Muscle of leg (tissue), 11 donors: ENCODE measurements around the gene ZNF445. TPM values are rescaled to one million over a fixed set of nuclear protein-coding genes. Genes with fewer than 3 reads are reported as not detected.
"Not testable (repeated sequence)": the region's sequence is repeated elsewhere in the genome, so short reads cannot be mapped to it uniquely, and the experiment has no call there.

ENCODE experiments used
- DNase-seq: peaks from one replicate; pipeline ENCODE4 v3.0.0; 2013
- H3K27ac ChIP-seq: one replicate; pipeline ENCODE4 v1.5.1; 2013; ENCODE audit warnings: mild to moderate bottlenecking, low read length, control low read depth
- H3K27me3 ChIP-seq: one replicate; pipeline ENCODE4 v1.6.1; 2013; ENCODE audit warnings: low read length; ENCODE audit not compliant: control insufficient read depth, insufficient read depth
- H3K36me3 ChIP-seq: one replicate; pipeline ENCODE4 v1.6.1; 2013; ENCODE audit warnings: low read length; ENCODE audit not compliant: control insufficient read depth, insufficient read depth
- H3K4me1 ChIP-seq: one replicate; pipeline ENCODE4 v1.6.1; 2013; ENCODE audit warnings: low read length; ENCODE audit not compliant: control insufficient read depth, insufficient read depth
- H3K4me3 ChIP-seq: one replicate; pipeline ENCODE4 v1.5.1; 2013; ENCODE audit warnings: low read length, control low read depth
- H3K9me3 ChIP-seq: replicated peaks from 2 replicates; pipeline ENCODE4 v1.6.1; 2013; ENCODE audit warnings: low read depth, low read length; ENCODE audit not compliant: control insufficient read depth
- WGBS: methylation state at CpG from one replicate; pipeline ENCODE4 v1.1.5; 2013; ENCODE audit warnings: missing lambda C conversion rate; ENCODE audit not compliant: insufficient coverage; 5-methylcytosine and 5-hydroxymethylcytosine counted together
- polyA plus RNA-seq, 8 donors: library from polyadenylated mRNA; unstranded; fragments of 120-200 nt; gene quantifications; one replicate each; pipeline versions ENCODE4 v1.2.1 to v1.2.3, GENCODE V29; 2013; ENCODE audit warnings: inconsistent platforms in 1 of 8, low replicate concordance in 1 of 8; ENCODE audit not compliant: insufficient read length in 8 of 8, insufficient read depth in 1 of 8
- total RNA-seq: library from RNA; stranded (reverse); fragments of 120-200 nt; gene quantifications from one replicate; pipeline ENCODE4 v1.2.4, GENCODE V29; 2013

ZNF445 gene
- total and polyA plus RNA-seq, 9 donors, result 11.8 to 17.8 (median 13.4) TPM

DNA sequence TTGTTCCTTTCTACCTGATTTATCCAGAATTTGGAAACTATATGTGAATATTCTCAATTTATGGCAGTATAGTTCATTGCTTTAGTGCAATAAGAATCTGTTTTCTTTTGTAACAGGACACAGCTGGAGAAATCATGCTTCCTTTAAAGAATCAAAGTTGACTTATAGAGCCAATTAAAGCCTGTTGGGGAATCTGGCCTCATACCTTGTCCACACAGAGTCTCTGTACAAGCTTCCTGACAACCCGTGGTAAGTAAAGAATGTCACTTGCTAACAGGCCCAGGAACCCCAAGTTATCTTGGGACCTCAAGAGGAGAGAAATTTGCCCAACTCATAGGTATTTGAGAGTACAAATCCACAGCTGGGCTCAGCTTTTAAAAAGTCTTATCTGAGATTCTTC is 10.2 kb downstream of the ZNF445 start:
- Histone ChIP-seq H3K9me3 (no peaks in the 10 kb centered on the region), H3K4me1 (peaks cover 6% of the 10 kb centered on the region), H3K36me3 (peaks cover 21% of the 10 kb centered on the region), H3K27ac (no peak overlapping the region), H3K4me3 (no peak overlapping the region), H3K27me3 (no peaks in the 10 kb centered on the region)
- DNase-seq, result no peak
- WGBS, result no CpG with 5 or more reads among the region's 1 CpG

DNA sequence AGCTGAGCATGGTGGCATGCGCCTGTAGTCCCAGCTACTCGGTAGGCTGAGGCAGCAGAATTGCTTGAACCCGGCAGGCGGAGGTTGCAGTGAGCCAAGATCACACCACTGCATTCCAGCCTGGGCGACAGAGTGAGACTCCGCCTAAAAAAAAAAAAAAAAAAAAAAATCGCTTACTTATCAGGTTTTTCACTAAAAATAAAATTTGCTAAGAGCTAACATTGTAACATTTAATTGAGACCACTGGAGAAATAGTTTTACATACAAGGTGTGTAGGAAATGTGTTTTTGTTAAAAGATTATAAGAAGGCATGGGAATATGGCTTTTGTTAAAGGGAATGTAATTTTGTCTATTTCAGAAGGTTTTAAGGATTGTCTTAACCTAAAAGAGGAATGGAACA is 12.6 kb downstream of the ZNF445 start:
- H3K4me1 ChIP-seq, H3K4me3 ChIP-seq, DNase-seq, H3K27me3 ChIP-seq, H3K27ac ChIP-seq, H3K9me3 ChIP-seq: not testable (repeated sequence)
- peaks cover 31% of the 10 kb centered on the region for H3K36me3 ChIP-seq
- WGBS, result 100% methylated on average over 4 of the region's 7 CpGs

DNA sequence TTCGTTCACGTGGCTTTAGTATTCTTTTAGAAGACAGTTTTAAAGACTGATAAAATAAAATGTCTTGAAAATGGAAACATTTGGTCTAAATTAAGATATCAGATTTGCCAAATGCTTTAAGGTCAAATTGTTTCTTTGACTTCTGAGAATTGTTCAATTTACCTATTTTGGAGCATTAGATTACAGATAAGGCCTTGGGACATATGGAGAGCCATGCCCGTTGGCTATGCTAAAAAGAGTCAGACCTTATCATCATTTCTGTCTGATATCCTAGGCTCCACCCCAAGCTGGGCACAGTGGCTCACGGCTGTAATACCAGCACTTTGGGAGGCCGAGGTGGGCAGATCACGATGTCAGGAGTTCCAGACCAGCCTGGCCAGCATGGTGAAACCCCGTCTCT is 13.0 kb downstream of the ZNF445 start:
- 95% methylated on average over 4 of the region's 7 CpGs for WGBS
- peaks cover 31% of the 10 kb centered on the region for H3K36me3 ChIP-seq
- no peak for DNase-seq
- no peaks in the 10 kb centered on the region for H3K27me3 ChIP-seq
- no peaks in the 10 kb centered on the region for H3K4me1 ChIP-seq
- no peak overlapping the region for H3K27ac ChIP-seq
- H3K9me3 ChIP-seq, result no peaks in the 10 kb centered on the region
- no peak overlapping the region for H3K4me3 ChIP-seq

DNA sequence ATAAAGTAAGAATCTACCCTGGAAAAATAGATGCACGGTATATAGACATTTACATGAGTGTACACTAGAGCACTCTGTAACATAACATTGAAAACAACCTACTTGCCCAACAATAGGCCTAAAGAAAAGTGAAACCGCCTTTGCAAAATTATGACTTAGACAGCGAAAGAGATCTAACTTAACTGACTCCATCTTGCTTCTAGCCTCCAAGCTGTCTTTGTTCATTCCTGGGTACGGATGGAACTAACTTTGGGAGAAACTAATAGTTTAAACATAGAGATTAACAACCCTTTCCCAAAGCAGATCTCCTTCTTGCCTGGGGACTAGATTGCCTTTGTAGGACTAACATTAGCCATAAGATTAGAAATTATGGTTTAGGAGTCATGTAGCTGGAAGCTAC is 17.4 kb downstream of the ZNF445 start:
- H3K9me3 ChIP-seq, H3K4me1 ChIP-seq, DNase-seq, H3K4me3 ChIP-seq, H3K27me3 ChIP-seq, H3K27ac ChIP-seq: not testable (repeated sequence)
- WGBS, result no CpG with 5 or more reads among the region's 4 CpGs
- peaks cover 49% of the 10 kb centered on the region for H3K36me3 ChIP-seq

DNA sequence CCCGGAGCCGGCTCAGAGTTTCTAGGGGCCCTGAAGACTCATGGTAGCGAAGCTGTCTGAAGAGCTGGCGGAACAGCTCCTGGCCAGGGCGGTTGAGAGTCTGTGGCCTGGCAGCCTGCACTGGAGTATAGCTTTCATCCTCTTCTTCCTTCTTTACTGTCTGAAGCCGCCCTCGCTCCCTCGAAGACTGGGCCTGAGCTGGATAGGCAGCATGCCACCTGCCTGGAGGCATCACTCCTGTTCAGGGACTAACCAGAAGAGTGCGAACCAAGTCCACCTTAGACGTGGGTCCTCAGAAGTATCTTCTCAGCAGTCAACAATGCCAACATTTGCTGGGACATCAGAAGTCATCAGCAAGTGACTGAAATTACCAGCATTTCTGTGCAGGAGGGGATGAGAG is 22.2 kb downstream of the ZNF445 start:
- Histone ChIP-seq H3K4me3 (no peak overlapping the region), H3K36me3 (peaks cover 69% of the 10 kb centered on the region), H3K9me3 (no peaks in the 10 kb centered on the region), H3K4me1 (no peaks in the 10 kb centered on the region), H3K27ac (no peak overlapping the region), H3K27me3 (no peaks in the 10 kb centered on the region)
- 97% methylated on average over 9 of the region's 10 CpGs for WGBS
- no peak for DNase-seq

DNA sequence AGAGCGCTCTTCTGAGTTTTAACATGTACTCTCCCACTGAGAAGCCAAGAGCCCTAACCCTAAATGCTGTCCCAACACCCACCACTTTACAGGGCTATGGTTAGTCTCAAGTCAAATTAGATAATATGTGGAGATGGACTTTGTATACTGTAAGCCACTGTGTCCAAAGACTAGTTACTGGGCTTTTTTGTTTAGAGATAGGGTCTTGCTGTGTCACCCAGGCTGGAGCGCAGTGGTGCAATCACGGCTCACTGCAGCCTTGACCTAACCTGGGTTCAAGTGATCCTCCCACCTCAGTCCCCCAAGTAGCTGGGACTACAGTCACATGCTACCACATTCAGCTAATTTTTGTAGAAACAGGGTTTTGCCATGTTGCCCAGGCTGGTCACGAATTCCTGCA is 23.2 kb downstream of the ZNF445 start:
- no peaks in the 10 kb centered on the region for H3K27me3 ChIP-seq
- no peak overlapping the region for H3K4me3 ChIP-seq
- no peak for DNase-seq
- H3K36me3 ChIP-seq, result peaks cover 77% of the 10 kb centered on the region
- 100% methylated on average over 1 of the region's 4 CpGs for WGBS
- H3K9me3 ChIP-seq, result no peaks in the 10 kb centered on the region
- no peak overlapping the region for H3K27ac ChIP-seq
- no peaks in the 10 kb centered on the region for H3K4me1 ChIP-seq

DNA sequence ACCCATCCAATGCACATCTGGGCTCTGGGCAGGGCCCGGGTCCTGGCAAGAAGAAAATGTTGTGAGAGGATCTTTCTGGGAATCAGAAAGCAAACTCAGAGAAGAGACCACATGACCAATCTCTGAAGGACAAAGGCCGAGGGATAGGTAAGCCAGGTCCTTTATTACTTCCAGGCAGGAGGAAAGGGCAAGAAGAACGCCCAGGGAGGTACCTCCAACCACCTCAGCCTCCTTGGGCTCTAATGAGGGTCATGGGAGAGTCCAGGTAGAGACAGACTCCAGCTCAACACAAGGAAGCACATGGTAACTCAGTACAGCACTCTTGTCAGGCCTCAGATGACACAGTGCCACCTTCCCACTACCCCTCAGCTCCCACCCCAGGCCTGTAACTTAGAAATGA is 26.0 kb downstream of the ZNF445 start:
- no peaks in the 10 kb centered on the region for H3K4me1 ChIP-seq

DNA sequence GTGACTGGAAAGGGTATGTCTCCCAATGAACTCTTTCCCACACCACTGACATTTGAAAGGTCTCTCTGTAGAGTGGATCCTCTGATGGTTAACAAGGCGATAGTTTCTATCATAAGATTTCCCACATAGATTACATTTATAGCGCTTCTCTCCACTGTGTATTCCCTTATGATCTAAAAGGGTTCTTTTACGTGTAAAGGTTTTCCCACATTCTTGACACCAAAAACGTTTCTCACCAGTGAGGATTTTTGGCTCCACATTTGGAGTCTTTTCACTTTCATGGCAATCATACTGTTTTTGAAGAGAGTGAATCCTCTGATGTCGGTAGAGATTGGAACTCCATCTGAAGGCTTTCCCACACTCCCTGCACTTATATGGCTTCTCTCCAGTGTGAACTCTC is 30.5 kb downstream of the ZNF445 start:
- Histone ChIP-seq H3K27me3 (no peaks in the 10 kb centered on the region), H3K27ac (no peak overlapping the region), H3K4me1 (no peaks in the 10 kb centered on the region), H3K4me3 (no peak overlapping the region), H3K36me3 (peaks cover 92% of the 10 kb centered on the region), H3K9me3 (peaks cover 4% of the 10 kb centered on the region)
- no CpG with 5 or more reads among the region's 5 CpGs for WGBS
- no peak for DNase-seq

More for the DNA sequence above, 26.0 kb downstream of the ZNF445 start:
- H3K9me3 ChIP-seq, result peaks cover 4% of the 10 kb centered on the region
- no peak overlapping the region for H3K27ac ChIP-seq
- H3K36me3 ChIP-seq, result peaks cover 89% of the 10 kb centered on the region
- DNase-seq, result no peak
- H3K4me3 ChIP-seq, result no peak overlapping the region
- H3K27me3 ChIP-seq, result no peaks in the 10 kb centered on the region
- WGBS, result 100% methylated on average over 1 of the region's 3 CpGs

DNA sequence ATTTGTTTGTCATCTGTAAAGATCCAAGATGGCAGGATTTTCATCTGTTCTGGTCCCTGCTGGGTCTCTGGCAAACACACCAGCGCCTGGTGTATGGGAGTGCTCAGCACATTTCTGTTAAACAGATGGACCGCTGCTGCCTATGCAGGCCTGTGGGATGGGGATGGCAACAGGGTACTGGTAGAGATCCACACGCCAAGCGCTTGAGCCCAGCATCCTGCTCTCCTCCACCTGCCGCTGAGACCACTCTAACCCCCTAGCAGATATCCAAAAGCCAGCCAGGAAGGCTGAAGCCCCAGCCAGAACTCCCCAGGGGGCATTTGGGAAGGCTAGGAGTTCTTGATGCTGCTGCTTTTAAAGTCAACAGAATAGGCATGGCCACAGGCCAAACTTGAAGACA is 31.7 kb downstream of the ZNF445 start:
- no peaks in the 10 kb centered on the region for H3K4me1 ChIP-seq
- peaks cover 83% of the 10 kb centered on the region for H3K36me3 ChIP-seq
- no peak overlapping the region for H3K27ac ChIP-seq
- H3K4me3 ChIP-seq, result no peak overlapping the region
- no peak for DNase-seq
- peaks cover 4% of the 10 kb centered on the region for H3K9me3 ChIP-seq
- no peaks in the 10 kb centered on the region for H3K27me3 ChIP-seq
- WGBS, result 100% methylated on average over 1 of the region's 5 CpGs

DNA sequence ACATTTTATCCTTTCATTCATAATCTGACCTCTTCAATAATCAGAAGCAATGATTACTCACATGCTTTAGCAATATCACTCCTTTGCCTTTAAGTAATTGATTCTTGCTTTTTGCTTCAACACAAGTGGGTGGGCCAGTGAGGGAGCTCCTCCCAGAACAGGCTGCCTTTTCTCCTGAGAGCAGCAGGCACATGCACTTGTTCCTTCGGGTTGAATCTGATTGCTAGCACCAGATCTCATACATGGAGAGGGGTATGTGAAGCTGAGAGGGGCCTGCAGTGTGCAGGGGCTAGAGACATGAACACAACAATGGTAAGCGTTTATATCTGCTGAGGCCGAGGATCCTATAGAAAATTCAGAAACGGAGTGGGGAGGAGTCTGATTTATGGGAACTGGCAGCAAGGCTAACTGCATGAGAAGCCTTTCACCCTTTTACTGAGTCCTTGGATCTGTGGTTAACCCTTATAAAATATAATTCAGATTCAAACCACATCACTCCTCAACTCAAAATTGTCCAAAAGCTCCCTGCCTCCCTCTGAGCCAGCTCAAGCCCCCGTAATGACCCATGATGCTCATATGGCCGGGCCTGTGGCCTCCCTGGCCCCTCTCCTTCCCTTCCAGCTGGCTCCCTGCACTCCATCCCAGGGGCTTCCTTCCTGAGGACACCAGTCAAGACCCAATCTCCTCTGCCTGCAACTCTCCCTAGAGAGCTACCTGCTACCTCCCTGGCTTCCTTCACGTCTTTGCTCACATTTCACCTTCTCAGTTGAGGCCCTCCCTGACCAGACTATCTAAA is 32.4 kb downstream of the ZNF445 start:
- Histone ChIP-seq H3K4me1 (no peaks in the 10 kb centered on the region), H3K27ac (no peak overlapping the region), H3K36me3 (peaks cover 76% of the 10 kb centered on the region), H3K27me3 (no peaks in the 10 kb centered on the region), H3K4me3 (no peak overlapping the region), H3K9me3 (peaks cover 4% of the 10 kb centered on the region)
- no peak for DNase-seq
- 93% methylated on average over 5 of the region's 7 CpGs for WGBS

DNA sequence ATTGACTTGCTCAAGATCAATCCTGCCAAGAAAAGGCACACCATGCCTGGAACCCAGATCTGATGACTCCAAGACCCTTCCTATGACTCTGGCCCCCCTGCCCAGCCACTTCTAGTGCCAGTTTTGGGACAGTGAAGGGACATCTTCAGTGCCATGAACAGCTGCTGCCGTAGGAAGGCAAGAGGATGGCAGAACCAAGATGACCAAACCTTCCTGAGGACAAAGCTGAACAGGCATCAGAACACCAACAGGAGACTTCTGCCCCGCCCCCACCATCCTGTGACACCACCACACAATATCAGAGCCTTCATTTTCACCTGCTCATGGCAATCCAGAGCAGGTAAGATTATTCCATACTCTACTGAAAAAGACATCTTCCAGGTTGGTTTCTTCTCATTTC is 33.0 kb downstream of the ZNF445 start:
- peaks cover 4% of the 10 kb centered on the region for H3K9me3 ChIP-seq
- H3K27ac ChIP-seq, result no peak overlapping the region
- peaks cover 69% of the 10 kb centered on the region for H3K36me3 ChIP-seq
- no peak overlapping the region for H3K4me3 ChIP-seq
- DNase-seq, result no peak
- no peaks in the 10 kb centered on the region for H3K27me3 ChIP-seq
- WGBS, result 100% methylated on average over 2 of the region's 2 CpGs
- no peaks in the 10 kb centered on the region for H3K4me1 ChIP-seq
